KBM-7 (cell line): ENCODE data around the gene EDEM1.
"Not testable (repeated sequence)": the region's sequence is repeated elsewhere in the genome, so short reads cannot be mapped to it uniquely, and the experiment has no call there.

Experiments used
- DNase-seq: peaks from one replicate; pipeline ENCODE4 v3.0.0-alpha.2; 2015
- in situ Hi-C: fragments of 300-500 bp; cut with MboI; formaldehyde crosslinking; loops from 2 replicates; pipeline ENCODE4 v1.14.3; 2020; ENCODE audit warnings: low sequenced_read_pairs, low pct_unique_long_range_greater_than_20kb, mixed read lengths

The EDEM1 gene

DNA sequence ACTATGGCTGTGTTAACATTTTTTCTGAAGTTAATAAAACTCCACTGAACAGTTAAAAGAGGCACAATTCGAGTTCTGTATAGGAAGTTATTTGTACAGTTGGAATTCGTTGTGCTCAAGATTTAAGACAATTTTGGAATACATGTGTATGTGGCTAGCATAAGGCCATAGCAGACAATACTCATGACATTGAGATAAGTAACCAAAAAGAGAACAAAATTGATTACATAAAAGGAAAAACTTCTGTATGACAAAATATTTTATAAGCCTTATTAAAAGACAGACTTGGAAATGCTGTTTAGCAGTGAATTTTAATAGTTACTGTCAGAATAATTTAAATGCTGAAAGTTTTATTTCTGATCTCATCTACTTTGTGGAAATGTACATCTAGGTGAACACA lies 17.7 kb upstream of the EDEM1 start:
- in situ Hi-C loops, result no loop called here

DNA sequence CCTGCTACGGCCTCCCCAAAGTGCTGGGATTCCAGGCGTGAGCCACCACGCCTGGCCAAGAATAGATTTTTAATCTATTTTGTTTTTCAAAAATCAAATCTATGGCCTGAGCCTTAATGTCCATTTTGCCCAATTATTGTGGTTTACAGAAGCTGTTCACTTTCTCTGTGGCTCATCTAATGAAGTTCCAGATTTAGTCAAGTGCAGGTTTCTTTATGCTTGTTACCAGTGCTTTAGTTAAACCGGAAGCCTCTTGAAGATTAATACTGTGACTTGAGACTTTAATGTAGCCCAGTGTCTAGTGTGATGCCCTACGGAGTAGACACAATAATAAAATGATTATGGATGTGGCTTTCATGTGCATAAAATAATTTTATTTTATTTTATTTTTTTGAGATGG lies 16.5 kb upstream of the EDEM1 start:
- no peak for DNase-seq
- in situ Hi-C loops, result no loop called here

More for the DNA sequence above, 17.7 kb upstream of the EDEM1 start:
- no peak for DNase-seq

DNA sequence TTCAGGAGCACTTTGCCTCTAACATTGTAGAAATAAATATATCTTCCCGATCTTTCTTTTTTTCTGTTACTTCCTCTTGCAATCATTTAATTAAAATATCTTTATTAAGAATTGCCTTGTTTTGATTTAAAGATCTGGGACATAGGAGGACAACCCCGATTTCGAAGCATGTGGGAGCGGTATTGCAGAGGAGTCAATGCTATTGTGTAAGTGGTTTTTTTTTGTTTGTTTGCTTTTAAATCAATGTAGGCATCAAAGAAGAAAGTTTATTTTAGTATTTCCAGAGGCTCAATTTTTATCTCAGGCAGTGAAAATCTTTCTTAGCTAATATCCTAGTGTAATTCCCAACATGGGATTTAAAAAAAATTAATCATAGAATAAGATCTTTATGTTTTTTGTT lies 15.5 kb upstream of the EDEM1 start:
- in situ Hi-C loops, result no loop called here
- DNase-seq, result no peak

DNA sequence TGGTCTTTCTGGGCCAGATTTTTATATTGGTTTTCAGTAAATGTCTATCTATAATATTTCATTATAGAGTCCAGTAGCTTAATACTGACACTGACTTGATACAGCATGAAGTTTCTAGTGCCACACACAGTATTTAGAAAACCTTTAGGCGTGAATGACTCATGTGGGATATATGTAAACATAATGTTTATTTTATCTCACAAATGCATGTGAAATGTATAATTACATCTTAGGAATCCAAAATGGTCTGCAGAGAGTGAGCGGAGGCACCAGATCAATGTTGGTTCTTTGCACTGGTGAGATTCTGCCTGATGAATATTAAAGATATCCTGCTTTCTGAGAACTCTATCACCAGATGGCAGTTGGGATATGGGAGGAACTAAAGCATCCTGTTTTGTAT lies 8.5 kb upstream of the EDEM1 start:
- DNase-seq, in situ Hi-C loops: not testable (repeated sequence)

DNA sequence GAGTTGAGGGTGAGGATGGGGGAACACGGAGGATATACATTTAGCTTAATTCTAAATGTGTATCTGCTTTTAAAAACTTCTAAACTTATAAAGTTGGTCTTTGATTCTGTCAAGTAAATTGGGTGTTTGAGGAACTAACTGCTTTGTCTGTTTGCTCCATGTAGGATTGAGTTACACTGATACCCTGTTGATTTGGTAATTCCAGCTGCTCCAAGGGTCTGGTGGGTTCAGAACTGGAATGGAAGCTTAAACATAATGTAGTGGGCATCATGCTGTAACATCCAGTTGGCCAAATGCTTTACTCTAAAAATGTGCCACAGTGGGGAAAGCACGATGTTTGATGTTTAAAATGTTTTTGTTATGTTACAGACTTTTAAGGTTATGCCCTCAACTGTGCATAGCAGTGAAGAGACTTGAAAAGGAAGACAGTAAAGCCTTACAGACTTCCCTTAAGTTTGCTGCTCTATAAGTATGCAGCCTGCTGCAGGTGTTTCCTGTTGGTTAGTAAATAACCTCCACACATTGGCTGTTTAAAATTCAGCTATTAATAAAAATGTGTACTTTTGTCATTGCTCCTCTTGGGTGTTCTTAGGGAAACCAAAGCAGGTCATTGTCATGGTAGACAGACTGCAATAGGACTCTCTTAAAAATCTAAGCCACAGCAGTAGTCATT lies 5.9 kb upstream of the EDEM1 start:
- in situ Hi-C loops, result no loop called here
- peak; percentile 67 for DNase-seq

DNA sequence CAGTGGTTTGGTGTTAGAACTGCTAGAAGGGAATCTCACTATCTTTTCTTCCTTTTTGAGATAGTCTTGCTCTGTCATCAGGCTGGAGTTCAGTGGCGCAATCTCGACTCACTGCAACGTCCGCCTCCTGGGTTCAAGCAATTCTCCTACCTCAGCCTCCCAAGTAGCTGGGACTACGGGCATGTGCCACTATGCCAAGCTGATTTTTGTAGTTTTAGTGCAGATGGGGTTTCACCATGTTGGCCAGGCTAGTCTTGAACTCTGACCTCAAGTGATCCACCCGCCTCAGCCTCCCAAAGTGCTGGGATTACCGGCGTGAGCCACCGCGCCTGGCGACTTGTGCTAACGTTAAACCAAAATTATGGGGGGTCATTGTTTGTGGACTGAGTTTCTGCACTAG lies 3.8 kb upstream of the EDEM1 start:
- in situ Hi-C loops, DNase-seq: not testable (repeated sequence)

DNA sequence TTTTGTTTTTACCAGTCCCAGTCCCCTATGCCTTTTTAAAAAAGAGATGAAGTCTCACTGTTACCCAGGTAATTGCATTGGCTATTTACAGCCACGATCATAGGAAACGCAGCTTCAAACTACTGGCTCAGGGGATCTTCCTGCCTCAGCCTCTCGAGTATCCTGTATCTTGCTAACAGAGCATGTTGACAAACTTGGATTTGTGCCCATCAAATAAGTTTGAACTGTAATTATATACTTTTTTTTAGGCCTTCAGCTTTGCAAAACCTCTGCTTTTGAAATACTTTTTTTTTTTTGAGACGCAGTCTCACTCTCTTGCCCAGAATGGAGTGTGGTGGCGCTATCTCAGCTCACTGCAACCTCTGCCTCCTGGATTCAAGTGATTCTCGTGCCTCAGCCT lies 3.0 kb upstream of the EDEM1 start:
- in situ Hi-C loops, result no loop called here
- no peak for DNase-seq

DNA sequence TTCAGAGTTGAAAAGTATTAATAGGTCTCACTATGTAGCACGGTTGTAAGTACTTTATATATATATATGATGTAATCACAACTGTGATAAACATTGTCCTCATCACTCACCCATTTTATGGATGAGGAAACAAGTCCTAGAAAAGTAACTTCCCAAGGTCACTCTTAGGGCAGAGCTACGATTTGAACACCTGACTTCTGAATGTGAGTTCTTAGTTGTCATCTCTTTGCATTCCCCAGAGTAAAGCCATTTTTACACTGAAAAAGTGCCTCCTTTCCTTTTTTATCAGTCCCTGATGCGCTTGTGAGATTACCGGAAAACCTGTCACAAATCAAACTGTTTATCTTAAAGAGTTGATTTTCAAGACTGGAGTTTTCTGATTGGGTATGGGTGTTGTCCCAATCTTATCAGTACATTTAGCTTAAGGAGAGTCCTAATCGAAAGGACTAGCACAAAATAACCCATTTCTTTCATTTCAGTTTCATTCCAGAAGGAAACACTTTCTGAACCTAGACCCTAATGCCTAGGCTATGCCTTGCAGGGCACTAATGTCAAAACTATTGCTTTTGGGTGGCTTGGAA lies 2.3 kb upstream of the EDEM1 start:
- in situ Hi-C loops, result no loop called here
- DNase-seq, result no peak

DNA sequence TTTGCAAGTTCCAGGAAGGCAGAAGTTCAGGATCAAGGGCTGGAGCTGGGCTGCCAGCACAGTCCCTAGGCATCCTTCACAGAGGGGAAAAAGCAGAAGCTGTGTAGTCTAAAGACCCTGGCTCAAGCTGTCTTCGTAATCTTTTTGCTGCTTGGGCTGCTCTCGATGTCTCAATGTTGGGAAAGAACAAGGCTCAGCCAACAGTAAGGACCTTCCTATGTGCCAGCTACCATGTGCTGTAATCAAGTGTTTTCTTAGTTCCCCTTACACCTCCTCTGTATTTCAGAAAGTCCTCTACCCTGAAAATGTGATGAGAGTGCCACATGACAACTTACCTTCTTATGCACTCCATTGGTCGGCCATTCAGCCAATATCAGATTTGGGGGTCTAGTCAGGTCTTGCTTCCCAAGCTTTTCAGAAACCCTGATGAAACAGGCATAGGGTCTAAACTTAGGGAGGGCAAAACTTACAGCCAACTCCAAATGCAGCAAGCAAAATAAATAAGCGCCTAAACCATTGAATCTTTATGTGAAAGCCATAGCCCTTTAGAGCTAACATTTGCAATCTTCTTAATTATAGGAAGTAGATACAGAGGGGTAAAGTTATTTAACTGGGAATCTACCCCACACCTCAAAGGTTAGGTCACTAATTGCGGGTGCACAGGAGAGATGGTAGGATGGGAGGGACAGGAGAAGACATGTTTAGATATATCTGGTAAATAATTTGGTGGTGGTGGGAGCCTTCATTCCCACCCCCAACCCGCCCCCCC lies 1.2 kb upstream of the EDEM1 start:
- in situ Hi-C loops, result no loop called here
- peak; percentile 84 for DNase-seq

DNA sequence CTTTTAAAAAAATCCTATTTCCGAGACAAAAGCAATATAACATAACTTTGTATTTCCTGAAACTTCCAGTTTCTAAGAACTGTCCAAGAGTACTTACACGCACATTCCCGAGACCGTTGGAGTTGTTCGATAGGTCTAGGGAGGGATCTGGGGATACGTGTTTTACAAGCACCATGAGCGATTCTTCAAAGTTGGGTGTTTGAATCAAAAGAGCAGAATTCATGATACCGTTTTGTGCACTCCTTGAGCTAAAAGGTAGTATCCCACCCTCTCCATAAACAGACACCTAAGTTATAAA lies 700 bp upstream of the EDEM1 start:
- in situ Hi-C loops, result no loop called here

DNA sequence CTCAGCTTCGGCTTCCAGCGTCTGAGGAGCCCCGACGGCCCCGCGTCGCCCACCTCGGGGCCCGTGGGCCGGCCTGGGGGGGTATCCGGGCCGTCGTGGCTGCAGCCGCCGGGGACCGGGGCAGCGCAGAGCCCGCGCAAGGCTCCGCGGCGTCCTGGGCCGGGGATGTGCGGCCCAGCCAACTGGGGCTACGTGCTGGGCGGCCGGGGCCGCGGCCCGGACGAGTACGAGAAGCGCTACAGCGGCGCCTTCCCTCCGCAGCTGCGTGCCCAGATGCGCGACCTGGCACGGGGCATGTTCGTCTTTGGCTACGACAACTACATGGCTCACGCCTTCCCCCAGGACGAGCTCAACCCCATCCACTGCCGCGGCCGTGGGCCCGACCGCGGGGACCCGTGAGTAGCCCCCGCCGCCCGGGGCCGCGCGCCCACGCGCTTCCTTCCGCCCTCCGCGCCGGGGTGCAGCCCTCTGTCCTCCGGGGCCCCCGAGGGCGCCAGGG lies 462 bp downstream of the EDEM1 start:
- DNase-seq, result no peak
- in situ Hi-C loops, result no loop called here

More for the DNA sequence above, 700 bp upstream of the EDEM1 start:
- no peak for DNase-seq

DNA sequence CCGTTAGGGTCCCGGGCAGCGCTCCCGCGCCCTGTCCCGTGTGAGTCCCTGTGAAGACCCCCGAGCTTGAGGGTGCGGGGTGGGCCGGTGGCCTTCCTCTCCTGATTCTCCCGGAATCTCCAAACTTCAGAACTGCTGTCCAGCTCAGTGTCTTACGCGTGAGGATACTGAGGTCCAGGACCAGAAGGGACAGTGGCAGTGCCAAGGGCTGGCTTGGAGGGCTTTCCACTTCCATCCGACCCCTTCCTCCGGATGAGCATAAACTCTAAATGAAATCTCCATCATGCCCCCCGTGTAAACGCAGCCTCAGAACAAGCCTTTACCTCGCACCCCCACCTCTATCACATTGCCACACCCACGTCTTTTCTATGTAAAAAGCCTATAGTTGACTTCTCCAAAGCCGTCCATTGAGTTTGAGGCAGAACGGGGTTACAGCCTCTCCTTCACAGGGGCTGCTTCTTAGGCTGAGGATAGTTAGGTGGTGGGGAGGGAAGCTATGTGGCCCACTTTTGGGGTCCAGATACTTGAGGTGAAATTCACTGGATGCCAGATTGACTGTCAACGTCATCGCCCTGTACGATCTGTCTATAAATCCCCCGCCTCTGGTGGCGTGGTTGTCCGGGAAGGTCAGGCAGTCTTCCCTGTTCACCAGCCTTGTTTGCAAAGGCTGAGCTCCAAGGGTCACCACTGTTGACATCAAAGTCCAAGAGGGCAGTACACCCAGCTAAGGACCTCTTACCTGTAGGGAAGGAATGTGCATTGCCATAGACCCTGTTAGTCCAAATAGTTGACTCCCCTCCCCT lies 1.1 kb downstream of the EDEM1 start:
- peak; percentile 79 for DNase-seq
- in situ Hi-C loops, result no loop called here

DNA sequence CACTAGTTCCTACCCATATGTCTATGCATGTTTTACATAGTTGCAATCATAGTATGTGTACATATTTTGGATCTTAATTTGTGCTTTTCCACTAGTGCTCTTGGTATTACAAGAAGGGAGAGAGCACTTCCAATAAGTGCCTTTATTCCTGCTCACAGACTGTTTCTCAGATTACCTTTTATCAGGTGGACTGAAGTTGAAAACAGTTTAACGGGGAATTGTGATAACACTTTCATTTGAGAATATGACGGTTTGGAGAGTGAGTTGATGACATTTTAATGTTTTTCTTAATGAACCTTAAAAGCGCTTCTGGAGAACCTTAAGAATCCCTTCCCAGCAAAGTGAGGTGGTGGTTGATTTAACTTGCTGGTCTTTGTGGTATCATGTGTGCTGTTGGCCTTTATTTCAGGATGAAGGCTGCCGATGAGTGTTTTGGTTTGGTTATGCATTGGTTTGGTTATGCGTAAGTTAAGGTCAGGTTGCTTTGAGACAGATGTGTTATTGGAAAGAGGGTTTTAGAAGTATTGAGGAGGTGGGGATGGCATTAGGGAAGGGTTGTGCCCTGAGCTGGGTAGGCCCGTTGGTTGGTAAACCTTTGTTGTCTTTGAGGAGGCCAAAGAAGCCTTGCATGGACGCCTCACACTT lies 2.8 kb downstream of the EDEM1 start:
- DNase-seq, result peak; percentile 9
- in situ Hi-C loops, result no loop called here

DNA sequence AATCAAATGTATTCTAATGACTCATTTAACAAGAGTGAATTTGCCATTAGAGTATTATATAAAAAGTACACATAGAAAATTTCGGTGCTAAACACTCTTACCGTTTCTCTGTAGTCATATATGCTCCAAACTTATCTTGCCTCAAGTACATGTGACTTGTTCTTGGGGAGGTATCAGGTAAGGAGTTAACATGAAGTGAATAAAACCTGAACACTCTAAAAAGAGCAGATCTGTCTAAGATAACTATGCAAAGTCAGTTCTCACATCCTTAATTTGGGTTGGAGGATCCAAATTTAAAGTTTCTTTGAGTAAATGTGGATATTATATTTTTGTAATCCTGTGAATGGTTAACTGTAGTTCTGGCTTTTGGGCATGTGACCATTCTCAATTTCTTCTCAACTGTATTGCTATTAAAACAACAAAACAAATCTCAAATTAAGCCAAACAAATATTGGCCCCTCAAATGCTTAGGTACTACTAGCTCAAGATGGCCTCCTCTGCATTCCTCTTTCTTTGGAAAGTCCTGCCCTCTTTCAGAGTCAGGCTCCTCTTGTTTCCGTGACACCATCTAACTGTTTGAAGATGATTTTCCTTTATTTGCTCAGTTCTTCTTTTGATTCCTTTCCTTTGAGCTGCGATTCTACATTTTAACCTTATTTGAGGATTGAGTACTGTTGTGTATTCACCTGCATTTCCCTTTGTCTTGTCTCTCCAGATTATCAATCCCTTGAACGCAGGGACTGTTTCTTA lies 4.2 kb downstream of the EDEM1 start:
- DNase-seq, result no peak
- in situ Hi-C loops, result no loop called here

DNA sequence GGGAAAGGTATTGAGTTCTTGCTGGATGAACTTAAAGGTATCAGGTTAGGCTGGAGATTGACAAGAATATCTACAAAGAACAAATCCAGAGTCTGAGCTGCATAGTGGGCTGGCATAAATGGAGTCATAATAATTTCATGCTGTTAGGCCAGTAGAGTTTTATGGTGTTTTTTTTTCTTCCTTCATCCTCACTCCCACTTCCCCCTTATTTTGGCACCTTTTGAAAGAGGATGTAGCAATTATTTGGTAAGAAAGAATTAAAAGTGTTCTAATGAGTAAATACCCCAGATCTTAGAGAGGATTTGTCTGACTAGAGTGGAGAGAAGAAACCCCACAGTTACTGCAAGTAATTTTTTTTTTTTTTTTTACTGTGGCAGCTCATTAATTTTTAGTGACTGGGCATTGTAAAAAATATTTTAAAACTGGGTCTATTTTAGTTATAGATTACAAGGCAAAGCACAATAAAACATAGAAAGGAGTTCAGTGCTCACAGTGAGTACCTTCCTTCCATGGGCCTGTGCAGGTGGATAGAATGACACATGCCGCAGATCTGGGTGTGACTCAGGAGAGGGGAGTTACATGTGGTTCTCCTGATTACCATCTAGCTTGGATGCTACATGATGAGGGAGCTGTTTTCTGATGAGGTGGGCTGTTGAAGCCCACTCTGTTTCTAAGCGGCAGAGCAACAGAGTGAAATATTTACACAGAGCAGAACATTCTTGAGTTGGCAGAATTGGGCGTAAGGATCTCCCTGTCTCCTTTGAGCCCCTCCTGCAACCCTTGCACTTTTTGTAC lies 5.3 kb downstream of the EDEM1 start:
- in situ Hi-C loops, result no loop called here
- peak; percentile 26 for DNase-seq

DNA sequence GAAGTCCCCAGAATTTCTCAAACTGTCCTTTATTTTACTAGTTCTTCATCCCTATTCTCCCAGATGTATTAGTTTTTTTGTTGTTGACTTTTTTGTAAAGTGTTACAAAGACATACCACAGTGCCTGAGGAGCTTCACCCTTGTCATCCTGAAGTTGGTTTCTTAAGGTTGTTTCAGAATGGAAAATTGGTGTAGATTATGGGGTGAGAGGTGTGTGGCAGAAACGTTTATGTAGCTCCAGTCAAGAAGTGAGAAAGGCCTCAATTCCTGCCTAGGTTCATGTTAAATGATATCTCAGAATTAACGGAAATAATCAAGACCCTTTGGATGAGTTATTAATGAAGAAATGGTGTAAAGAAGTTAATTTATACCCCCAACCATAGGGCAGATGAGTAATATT lies 6.8 kb downstream of the EDEM1 start:
- in situ Hi-C loops, result no loop called here
- DNase-seq, result no peak

DNA sequence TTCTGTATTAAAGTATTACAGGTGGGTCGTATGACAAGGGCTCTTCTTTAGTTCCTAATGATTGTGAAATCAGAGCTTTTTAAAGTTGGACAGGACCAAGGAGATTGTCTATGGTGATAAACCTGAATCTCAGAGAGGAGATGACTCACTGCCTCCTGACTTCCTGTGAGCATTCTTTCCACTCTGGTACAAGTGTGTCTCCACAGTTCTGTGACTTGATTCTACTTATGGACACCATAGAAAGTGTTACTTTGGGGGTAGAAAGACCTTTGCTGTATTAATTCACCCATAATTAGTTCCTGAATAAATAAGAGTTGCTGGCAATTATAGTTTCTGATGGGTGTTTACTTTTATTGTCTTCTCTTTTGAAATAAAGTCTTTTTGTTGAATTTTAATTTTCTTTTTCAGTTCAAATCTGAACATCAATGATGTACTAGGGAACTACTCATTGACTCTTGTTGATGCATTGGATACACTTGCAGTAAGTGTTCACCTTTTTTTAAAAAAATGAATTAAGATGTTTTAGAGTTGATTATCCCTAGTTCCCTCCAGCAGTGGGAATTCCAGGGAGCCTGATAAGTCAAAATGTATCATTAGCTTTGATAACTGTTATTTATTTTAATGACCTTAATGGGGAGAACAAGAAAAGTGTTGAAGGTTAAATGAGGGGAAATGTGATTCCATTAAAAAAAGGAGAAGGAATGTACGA lies 7.4 kb downstream of the EDEM1 start:
- DNase-seq, result peak; percentile 65
- in situ Hi-C loops, result no loop called here
